ENCODE results near the gene NEIL1.

DNA sequence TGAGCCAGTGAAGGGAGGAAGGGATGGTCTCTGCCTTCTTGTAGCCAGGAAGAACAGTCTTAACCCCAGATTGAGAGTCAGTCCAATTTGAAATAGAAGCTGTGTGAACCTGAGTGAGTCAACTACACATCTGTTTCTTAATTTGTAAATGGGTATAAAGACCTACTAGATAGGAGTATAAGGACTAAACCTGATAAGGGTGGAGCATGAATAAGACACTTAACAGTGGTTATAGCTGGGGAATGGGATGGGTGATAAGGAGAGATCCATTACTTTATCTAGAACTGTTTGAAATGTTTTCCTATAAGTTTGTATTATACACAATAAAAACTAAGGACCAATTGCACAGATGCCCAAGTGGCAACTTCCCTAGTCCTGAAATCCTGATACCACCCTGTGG is 20.2 kb downstream of the NEIL1 start:
- TF ChIP-seq POLR2A (IDR thresholded peaks at IDR 0.05): no peak
- TF ChIP-seq, protein P1, sequence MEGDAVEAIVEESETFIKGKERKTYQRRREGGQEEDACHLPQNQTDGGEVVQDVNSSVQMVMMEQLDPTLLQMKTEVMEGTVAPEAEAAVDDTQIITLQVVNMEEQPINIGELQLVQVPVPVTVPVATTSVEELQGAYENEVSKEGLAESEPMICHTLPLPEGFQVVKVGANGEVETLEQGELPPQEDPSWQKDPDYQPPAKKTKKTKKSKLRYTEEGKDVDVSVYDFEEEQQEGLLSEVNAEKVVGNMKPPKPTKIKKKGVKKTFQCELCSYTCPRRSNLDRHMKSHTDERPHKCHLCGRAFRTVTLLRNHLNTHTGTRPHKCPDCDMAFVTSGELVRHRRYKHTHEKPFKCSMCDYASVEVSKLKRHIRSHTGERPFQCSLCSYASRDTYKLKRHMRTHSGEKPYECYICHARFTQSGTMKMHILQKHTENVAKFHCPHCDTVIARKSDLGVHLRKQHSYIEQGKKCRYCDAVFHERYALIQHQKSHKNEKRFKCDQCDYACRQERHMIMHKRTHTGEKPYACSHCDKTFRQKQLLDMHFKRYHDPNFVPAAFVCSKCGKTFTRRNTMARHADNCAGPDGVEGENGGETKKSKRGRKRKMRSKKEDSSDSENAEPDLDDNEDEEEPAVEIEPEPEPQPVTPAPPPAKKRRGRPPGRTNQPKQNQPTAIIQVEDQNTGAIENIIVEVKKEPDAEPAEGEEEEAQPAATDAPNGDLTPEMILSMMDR (IDR thresholded peaks at IDR 0.05): no peak
